ENCODE data around the gene XKR7.
"Not testable (repeated sequence)": the region's sequence is repeated elsewhere in the genome, so short reads cannot be mapped to it uniquely, and the experiment has no call there.

The XKR7 gene

GRCh38 chr20:32012159-32012688, 44.3 kb downstream of the XKR7 start:
- no peak for DNase-seq (ENCODE audit: low read depth in 3 of 3, low spot score in 1 of 3)

DNA sequence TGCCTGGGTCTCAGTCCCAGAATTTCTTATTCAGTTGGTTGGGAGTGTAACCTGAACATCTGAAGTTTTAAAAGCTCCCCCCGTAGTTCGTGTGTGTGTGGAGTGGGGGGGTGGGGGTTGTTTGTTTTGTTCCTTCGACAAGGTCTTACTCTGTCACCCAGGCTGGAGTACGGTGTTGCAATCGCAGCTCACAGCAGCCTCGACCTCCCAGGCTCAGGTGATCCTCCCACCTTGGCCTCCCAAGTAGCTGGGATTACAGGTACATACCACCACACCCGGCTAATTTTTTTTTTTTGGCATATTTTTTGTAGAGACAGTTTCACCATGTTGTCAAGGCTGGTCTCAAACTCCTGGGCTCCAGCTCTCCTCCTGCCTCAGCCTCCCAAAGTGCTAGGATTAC, 45.4 kb downstream of the XKR7 start:
- DNase-seq (ENCODE audit: low read depth in 3 of 3, low spot score in 1 of 3), result no peak

- DNase-seq (ENCODE audit: low read depth in 3 of 3, low spot score in 1 of 3), result peak in 2 of 3 donors; percentile 10 to 18
Observed at GRCh38 chr20:32017711-32018251, 49.8 kb downstream of the XKR7 start.

DNA sequence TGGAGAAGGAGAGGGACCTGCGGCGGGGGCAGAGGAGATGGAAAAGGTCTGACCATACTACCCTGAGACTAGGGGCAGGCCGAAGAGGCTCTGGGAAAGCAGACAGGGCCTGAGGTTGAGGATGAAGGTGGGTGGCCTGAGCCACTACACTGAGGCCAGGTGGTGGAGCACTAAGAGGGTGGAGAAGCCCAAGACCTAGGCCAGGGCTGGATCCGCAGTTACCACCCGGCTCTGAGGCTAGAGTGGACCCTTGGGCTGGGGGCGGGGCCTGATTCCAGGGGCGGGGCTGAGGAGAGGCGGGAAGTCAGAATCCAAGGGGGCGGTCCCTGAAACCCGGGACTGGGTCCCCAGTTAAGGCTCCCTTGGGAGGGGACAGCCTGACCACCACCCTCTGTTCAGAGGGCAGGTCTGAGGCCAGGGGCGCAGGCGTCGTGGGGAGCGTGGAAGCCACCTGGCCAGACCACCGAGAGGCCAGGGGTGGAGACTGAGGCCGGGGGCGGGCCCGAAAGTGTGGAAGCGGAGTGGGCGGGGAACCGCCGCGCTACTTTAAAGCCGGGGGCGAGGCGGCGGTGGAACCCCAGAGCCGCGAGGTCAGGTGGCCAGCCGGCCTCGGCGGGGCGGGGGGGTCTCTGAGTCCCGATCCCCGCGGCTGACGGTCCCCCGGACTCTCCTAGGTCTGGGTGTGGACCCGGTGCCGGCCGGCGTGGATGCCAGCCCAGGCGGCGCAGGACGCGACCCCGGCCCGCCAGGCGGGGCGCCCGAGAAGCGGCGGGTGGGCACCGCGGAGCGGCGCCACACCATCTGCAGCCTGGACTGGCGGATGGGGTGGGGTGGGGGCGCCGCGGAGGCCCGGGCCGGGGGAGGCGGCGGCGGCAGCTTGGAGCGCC, 50.6 kb downstream of the XKR7 start:
- peak in 2 of 3 donors; percentile 5 to 32 for DNase-seq (ENCODE audit: low read depth in 3 of 3, low spot score in 1 of 3)

DNA sequence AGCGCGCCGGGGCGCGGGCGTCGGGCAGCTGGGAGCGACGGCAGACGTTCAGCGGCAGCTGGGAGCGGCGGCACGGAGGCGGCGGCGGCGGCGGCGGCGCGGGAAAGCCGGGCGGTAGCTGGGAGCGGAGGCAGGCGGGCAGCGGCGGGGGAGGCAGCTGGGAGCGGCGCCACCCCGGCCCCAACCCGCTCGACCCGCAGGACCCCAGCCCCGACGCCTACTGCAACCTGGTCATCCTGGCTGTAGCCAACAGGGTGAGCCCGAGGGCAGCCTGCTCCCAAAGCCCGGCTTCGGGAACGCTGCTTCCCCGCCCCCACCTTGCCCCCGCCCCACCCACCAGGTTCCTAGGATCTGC, 51.2 kb downstream of the XKR7 start:
- no peak for DNase-seq (ENCODE audit: low read depth in 3 of 3, low spot score in 1 of 3)

GRCh38 chr20:32019563-32020463, 51.9 kb downstream of the XKR7 start:
- DNase-seq (ENCODE audit: low read depth in 3 of 3, low spot score in 1 of 3), result no peak

- no peak for DNase-seq (ENCODE audit: low read depth in 3 of 3, low spot score in 1 of 3)
Observed at GRCh38 chr20:32021091-32021490, 53.1 kb downstream of the XKR7 start.

DNA sequence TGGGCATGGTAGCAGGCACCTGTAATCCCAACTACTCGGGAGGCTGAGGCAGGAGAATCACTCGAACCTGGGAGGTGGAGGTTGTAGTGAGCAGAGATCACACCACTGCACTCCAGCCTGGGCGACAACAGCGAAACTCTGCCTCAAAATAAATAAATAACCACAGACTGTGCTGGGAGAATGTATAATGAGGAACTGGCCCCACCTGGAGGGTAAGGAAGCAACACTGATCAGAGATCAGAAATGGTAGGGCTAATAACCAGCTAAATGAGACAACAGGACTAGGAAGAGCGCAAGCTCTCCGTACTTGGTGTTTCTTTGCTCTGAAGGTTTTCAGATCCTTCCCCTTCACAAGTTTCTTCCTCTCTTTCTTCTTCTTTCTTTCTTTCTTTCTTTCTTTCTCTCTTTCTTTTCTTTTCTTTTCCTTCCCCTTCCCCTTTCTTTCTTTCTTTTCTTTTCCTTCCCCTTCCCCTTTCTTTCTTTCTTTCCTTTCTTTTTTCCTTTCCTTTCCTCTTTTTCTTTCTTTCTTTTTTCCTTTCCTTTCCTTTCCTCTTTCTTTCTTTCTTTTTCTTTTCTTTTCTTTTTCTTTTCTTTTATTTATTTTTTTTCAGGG, 56.8 kb downstream of the XKR7 start:
- DNase-seq (ENCODE audit: low read depth in 3 of 3, low spot score in 1 of 3), result no peak

DNA sequence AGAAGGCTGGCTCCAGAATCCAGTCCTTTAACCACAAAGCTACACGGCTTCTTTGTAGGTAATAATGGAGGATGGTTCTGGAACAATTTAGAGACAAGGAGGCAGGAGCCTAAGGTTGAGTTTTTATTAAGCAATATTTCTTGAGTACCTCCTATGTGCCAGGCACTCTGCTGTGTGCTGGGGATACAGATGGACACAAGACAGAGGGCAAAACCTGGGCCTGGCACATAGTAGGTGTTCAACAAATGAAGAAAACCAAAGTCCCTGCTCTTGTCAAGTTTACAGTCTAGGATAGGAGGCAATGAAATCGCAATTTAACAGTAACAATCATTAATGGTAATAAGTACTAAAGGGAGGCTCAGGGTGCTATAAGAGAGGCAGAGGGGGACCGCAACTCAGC, 59.7 kb downstream of the XKR7 start:
- DNase-seq (ENCODE audit: low read depth in 3 of 3, low spot score in 1 of 3), result no peak

- no peak for DNase-seq (ENCODE audit: low read depth in 3 of 3, low spot score in 1 of 3)
Observed at GRCh38 chr20:32028647-32029372, 60.9 kb downstream of the XKR7 start.

DNA sequence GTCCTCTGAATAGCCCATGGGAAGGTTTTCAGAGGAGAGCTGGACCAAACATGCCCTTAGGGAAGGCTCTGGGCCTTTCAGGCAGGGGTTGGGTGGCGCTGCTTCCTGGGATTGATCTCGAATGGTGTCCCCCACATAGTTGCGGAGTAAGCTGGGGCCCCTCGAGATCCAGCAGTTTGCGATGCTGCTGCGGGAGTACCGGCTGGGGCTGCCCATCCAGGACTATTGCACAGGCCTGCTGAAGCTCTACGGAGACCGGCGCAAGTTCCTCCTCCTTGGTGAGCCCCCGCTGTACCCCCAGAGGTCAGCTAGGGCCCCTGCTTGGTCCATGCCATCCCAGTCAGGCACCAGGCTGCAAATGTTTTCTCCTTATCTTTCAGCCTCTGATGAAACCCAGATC, 61.6 kb downstream of the XKR7 start:
- no peak for DNase-seq (ENCODE audit: low read depth in 3 of 3, low spot score in 1 of 3)

DNA sequence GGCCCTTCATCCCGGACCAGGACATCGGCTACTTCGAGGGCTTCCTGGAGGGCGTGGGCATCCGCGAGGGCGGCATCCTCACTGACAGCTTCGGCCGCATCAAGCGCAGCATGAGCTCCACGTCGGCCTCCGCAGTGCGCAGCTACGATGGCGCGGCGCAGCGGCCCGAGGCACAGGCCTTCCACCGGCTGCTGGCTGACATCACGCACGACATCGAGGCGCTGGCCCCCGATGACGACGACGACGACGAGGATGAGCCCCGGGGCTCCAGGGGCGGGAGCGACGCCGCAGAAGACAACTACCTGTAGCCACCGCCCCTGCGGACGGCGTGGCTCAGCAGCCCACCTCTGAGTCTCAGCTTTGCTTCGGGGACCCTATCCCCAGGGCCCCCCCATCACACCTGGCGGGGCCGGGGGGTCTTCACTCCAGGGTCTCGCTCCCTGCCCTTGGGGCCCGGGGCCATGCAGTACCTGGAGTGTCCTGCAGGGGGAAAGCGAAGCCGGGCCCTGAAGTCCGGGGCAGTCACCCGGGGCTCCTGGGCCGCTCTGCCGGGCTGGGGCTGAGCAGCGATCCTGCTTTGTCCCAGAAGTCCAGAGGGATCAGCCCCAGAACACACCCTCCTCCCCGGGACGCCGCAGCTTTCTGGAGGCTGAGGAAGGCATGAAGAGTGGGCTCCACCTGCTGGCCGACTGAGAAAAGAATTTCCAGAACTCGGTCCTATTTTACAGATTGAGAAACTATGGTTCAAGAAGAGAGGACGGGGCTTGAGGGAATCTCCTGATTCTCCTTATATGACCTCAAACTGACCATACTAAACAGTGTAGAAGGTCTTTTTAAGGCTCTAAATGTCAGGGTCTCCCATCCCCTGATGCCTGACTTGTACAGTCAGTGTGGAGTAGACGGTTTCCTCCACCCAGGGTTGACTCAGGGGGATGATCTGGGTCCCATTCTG, 63.3 kb downstream of the XKR7 start:
- DNase-seq (ENCODE audit: low read depth in 3 of 3, low spot score in 1 of 3), result peak in 2 of 3 donors; percentile 18 to 49

DNA sequence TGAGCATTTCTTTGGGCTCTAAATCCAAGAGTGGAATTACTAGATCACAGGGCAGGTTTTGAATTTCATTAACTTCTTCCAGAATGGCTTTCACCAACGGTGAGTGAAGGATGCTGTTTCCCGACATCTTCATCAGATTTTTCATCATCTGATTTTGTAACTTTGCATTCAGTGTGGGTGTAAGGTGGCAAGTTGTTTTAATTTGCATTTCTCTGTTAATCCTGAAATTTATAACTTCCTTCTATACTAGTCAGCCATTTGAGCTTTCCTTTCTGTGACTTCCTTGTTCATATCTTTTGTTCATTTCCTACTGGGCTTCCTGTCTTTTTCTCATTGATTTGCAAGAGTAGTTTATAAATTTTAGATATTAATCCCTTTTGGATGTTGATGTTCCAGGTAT, 65.4 kb downstream of the XKR7 start:
- no peak for DNase-seq (ENCODE audit: low read depth in 3 of 3, low spot score in 1 of 3)

DNA sequence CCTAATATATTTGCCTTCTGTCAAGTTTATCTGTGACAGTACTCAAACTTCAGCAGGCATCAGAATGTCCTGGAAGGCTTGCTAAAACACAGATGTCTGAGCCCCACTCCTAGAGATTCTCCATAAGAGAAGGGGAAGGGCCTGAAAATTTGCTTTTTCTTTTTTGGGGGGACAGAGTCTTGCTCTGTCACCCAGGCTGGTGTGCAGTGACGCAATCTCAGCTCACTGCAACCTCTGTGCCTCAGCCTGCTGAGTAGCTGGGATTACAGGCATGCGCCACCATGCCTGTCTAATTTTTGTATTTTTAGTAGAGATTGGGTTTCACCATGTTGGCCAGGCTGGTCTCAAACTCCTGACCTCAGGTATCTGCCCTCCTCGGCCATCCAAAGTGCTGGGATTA, 65.8 kb downstream of the XKR7 start:
- DNase-seq (ENCODE audit: low read depth in 3 of 3, low spot score in 1 of 3), result not testable (repeated sequence)

DNA sequence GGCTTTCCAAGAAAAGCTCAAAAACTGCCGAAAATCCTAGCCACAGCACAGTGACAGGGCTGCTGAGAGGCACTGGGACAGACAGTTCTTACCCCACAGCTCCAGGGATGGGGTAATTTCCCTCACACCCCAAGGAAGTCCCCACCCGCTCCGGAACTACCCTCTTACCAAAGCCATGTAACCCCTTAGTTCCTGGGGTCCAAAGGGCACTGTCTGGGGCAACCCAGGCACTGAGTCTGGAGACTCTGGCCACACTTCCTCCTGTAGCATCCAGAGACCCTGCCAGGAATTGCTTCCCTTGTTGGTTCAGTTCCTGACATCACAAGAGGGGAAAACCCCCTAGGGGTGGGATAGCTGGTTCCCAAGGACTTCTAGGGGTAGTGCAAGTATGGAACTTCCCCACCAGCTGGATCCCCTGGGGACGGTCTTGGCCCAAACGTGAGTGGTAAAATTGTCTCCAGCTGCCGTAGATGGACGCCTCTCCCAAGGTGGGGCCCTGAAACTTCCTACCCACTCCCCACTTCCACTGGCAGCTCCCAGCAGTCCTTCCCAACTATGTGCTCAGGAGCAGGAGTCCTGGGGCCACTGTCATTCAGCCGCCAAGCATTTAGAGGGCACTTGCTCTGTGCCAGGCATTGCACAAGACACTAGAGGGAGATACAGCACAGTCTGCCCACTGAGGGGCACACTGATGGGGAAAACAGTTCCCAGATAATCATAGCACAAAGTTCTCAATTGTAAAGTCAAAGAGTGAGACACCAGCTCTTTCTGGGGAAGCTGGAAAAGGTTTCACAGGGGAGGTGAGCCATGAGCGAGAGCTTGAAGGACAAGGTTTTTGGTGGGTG, 66.9 kb downstream of the XKR7 start:
- no peak for DNase-seq (ENCODE audit: low read depth in 3 of 3, low spot score in 1 of 3)

DNA sequence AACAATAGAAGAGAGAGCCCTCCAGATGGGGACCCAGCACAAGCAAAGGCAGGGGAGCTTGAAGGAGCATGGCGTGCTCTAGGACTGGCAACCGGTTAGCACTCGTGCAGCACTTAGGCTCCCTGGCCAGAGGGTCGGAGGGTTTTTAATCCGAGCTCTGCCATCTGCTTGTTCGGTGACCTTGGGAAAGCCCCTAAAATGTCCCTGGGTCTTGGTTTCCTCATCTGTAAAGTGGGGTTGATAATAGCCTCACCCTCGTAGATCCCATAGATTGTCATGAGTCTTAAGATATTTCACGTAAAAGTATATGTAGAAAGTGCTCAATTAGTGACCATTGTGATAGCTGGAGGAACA, 67.5 kb downstream of the XKR7 start:
- no peak for DNase-seq (ENCODE audit: low read depth in 3 of 3, low spot score in 1 of 3)

GRCh38 chr20:32036252-32036651, 68.3 kb downstream of the XKR7 start:
- no peak for DNase-seq (ENCODE audit: low read depth in 3 of 3, low spot score in 1 of 3)

GRCh38 chr20:32036716-32037485, 69.0 kb downstream of the XKR7 start:
- DNase-seq (ENCODE audit: low read depth in 3 of 3, low spot score in 1 of 3), result no peak

Measured in stimulated activated CD4-positive, alpha-beta T cell treated with anti-CD3 and anti-CD28 coated beads, TNF-alpha, amount 100 ng/mL, for 1 hour (primary cell).